AG04449 (cell line): ENCODE results near the gene CPLX1.

Experiments
- CTCF ChIA-PET: fragments of 350-600 bp; formaldehyde crosslinking; extraction: SDS; loops from one replicate; lab custom pipeline; 2021; ENCODE audit warnings: antibody characterized with exemption; lab: Yijun Ruan, JAX
- POLR2A ChIA-PET: fragments of 400-600, 350-600 bp; formaldehyde crosslinking; extraction: SDS; loops from one replicate; lab custom pipeline; 2020; ENCODE audit warnings: antibody characterized with exemption, inconsistent platforms; lab: Yijun Ruan, JAX
- DNase-seq: peaks from one replicate; pipeline ENCODE4 v3.0.0-alpha.2; 2010; ENCODE audit warnings: low read depth, low spot score
- H3K4me3 ChIP-seq: 2 replicates; pipeline ENCODE4 v1.5.1; 2011; ENCODE audit warnings: low read depth, mild to moderate bottlenecking, control low read depth, low read length
- TF ChIP-seq, protein P1 (sequence below): IDR thresholded peaks from one replicate; pipeline ENCODE4 v1.5.1; 2011; ENCODE audit warnings: mild to moderate bottlenecking, moderate library complexity, low read length, control low read depth, inconsistent platforms; ENCODE audit not compliant: insufficient read depth; ENCODE audit errors: missing control alignments

The CPLX1 gene

DNA sequence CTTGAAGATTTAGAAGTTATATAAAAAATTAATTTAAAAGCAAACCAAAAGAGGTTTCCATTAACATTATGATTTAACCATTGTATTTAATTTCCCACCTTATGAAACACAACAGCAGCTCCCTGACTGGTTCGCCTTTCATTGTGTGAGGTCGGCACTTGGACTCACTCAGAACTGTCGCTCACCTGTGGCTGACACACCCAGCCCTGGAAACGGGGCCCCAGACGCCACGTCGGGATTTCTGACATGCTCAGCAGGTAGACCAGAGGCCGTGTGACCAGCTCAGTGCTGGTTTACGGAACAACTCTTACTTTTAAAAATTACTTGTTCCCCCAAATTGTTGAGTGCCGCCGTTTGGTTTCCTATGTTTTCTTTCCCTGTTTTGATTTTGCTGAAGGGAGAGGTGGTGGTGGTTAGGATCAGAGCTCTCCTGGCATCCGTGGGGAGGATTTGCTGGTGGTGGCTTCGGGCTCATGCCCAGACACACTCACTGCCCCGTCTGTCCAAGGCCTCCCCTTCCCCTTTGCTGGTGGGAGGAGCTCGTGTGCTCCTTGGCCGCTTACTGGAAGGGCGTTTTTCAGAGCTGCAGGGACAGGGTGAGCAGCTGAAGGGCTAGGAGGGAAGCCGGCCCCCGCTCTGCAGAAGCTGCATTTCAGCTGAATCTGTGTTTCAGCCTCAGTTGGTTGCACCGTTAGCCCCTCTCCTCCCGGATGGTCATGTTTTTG, 59.2 kb downstream of the CPLX1 start:
- ChIA-PET CTCF (interaction anchor here (1.1 to 4.4 kb wide), 5 partner anchors 14 to 220 kb away, joined by 3 to 25 read pairs (median 4); partner anchors contain the start of gene IDUA), POLR2A (interaction anchor here (0.9 kb wide), 1 partner anchor 7 kb away, joined by 5 read pairs; no protein-coding TSS in a partner anchor)
- no peak for DNase-seq
- TF ChIP-seq, protein P1, sequence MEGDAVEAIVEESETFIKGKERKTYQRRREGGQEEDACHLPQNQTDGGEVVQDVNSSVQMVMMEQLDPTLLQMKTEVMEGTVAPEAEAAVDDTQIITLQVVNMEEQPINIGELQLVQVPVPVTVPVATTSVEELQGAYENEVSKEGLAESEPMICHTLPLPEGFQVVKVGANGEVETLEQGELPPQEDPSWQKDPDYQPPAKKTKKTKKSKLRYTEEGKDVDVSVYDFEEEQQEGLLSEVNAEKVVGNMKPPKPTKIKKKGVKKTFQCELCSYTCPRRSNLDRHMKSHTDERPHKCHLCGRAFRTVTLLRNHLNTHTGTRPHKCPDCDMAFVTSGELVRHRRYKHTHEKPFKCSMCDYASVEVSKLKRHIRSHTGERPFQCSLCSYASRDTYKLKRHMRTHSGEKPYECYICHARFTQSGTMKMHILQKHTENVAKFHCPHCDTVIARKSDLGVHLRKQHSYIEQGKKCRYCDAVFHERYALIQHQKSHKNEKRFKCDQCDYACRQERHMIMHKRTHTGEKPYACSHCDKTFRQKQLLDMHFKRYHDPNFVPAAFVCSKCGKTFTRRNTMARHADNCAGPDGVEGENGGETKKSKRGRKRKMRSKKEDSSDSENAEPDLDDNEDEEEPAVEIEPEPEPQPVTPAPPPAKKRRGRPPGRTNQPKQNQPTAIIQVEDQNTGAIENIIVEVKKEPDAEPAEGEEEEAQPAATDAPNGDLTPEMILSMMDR, result no peak
- no peak overlapping the region for H3K4me3 ChIP-seq

DNA sequence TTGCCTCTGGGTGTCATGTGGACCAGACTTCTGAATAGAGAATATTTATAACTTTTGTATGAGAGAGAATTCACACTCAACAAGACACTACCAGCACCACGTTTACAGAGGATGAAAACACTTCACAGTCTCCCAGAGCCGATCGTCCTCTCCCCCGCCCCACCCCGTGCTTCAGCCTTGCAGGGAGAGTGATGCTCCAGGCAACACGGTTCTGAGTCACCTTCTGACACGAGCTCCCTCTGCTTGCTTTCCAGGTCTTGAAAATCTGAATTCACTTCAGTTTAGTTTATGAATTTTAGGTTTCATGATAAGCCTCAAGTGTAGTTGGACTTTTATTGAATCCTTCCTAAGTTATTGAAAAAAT, 59.8 kb downstream of the CPLX1 start:
- TF ChIP-seq, protein P1, result no peak
- ChIA-PET CTCF (interaction anchor here (1.1 to 4.4 kb wide), 3 partner anchors 14 to 24 kb away, joined by 3 to 25 read pairs (median 4); no protein-coding TSS in a partner anchor), POLR2A (interaction anchor here (0.9 kb wide), 1 partner anchor 8 kb away, joined by 5 read pairs; no protein-coding TSS in a partner anchor)
- no peak for DNase-seq
- H3K4me3 ChIP-seq, result no peak overlapping the region

DNA sequence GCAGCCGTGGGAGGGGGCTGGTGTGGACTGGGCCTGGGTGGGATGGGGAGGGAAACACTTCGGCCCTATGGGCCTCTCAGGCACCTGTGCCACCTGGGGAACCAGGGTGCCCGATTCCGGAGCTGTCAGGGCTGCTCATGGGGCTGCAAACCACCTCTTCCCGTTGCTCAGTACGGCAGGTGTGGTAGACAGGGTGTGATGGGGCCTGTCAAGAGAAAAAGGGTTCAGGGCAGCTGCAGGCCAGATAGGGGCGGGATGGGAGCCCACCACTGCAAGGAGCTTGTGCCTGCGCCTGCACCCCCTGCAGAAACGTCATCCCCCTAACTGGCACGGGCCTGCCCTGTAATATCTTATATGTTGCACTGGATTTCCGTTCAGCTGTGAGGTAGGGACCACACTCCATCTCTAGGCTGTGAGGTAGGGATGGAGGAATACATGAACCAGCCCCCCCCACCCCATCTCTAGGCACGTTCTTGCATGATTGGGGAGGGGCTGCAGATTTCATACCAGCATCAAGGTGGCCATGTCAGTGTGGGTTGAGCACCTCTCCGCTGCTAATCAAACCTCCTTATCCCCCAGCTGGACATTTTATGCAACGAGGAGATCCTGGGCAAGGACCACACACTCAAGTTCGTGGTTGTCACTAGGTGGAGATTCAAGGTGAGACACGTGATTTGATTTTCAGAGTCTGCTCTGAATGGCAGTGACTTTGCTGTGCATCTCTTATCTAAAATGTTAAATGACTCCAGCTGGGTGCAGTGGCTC, 61.3 kb downstream of the CPLX1 start:
- POLR2A ChIA-PET, result no interaction called here
- no peak overlapping the region for H3K4me3 ChIP-seq
- no peak for DNase-seq
- CTCF ChIA-PET, result interaction anchor here (0.9 to 1.1 kb wide), 2 partner anchors 13 to 22 kb away, joined by 3 read pairs; no protein-coding TSS in a partner anchor
- TF ChIP-seq, protein P1, result no peak

DNA sequence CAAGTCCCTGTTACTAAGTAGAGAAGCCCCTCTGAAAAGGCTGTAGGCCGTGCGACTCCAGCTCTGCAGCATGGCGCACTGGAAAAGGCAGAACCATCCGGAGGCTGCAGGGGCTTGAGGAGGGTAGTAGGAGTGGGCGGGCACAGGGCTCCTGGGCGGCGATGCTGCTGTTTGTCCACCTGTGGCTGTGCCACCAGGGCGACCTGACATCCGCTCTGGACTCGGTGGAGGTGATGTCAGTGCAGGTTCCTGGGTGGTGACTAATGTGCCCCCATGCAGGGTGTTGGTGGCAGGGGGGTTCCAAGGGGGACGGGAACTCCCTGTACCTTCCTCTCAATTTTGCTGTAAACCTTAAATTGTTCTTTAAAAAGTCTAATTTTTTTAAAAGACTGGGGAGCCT, 62.0 kb downstream of the CPLX1 start:
- no peak overlapping the region for H3K4me3 ChIP-seq
- TF ChIP-seq, protein P1, result no peak
- CTCF ChIA-PET, result interaction anchor here (1.1 kb wide), 1 partner anchor 21 kb away, joined by 3 read pairs; no protein-coding TSS in a partner anchor
- POLR2A ChIA-PET, result interaction anchor here (0.8 kb wide), 1 partner anchor 64 kb away, joined by 3 read pairs; no protein-coding TSS in a partner anchor
- DNase-seq, result no peak

DNA sequence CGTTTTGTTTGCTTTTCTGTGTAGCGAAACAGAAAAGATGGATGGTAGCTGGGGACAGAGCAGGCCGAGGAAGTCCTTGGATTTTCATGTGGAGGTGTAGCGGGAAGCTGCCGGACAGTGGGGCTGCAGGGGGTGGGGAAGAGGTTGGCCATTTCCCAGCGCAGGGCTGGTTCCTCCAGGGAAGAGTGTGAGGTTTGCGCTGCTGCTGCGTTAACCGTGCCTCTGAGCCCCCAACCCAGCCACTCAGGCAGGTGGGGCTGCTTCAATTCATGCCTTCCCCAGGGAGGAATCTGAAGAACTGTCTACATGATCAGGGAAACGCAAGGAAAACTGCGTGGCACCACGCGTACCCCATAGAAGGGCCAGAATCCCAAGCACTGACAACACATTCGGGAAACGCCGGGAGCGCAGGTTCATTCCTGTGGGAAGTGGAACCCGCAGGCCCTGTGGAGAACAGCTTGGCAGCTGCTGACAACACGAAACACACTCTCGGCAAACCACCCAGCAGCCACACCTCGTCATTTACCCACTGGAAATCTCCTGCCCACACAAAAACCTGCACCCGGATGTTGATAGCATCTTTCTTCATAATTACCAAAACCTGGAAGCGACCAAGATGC, 62.6 kb downstream of the CPLX1 start:
- POLR2A ChIA-PET, result interaction anchor here (0.8 kb wide), 1 partner anchor 63 kb away, joined by 3 read pairs; no protein-coding TSS in a partner anchor

More for the DNA sequence above, 62.6 kb downstream of the CPLX1 start:
- TF ChIP-seq, protein P1, result no peak
- DNase-seq, result no peak
- H3K4me3 ChIP-seq, result no peak overlapping the region
- CTCF ChIA-PET, result interaction anchor here (1.6 kb wide), 1 partner anchor 21 kb away, joined by 5 read pairs; no protein-coding TSS in a partner anchor
